H9 (cell line): ENCODE measurements around the gene TM2D1. TPM values are rescaled to one million over a fixed set of nuclear protein-coding genes. Genes with fewer than 3 reads are reported as not detected.

Experiments
- DNase-seq: peaks from one replicate; pipeline ENCODE4 v3.0.0-alpha.2; 2017
- H2AFZ ChIP-seq: one replicate; pipeline ENCODE4 v1.6.1; 2013; ENCODE audit warnings: mild to moderate bottlenecking, low read length, control low read depth, moderate library complexity
- H2AK5ac ChIP-seq: 2 replicates; pipeline ENCODE4 v1.6.1; 2013; ENCODE audit warnings: low read length, control low read depth, mixed read lengths; ENCODE audit not compliant: insufficient read length
- H2BK120ac ChIP-seq: one replicate; pipeline ENCODE4 v1.6.1; 2013; ENCODE audit warnings: low read depth, mild to moderate bottlenecking, low read length, control low read depth, inconsistent platforms; ENCODE audit not compliant: poor library complexity, severe bottlenecking
- H2BK12ac ChIP-seq: 2 replicates; pipeline ENCODE4 v1.6.1; 2013; ENCODE audit warnings: low read length, control low read depth, mixed read lengths, low read depth; ENCODE audit not compliant: insufficient read length
- H2BK15ac ChIP-seq: 2 replicates; pipeline ENCODE4 v1.6.1; 2013; ENCODE audit warnings: low read depth, low read length, control low read depth
- H2BK20ac ChIP-seq: one replicate; pipeline ENCODE4 v1.6.1; 2013; ENCODE audit warnings: low read depth, mild to moderate bottlenecking, low read length, control low read depth, inconsistent platforms; ENCODE audit not compliant: poor library complexity, severe bottlenecking
- H2BK5ac ChIP-seq: 2 replicates; pipeline ENCODE4 v1.6.1; 2013; ENCODE audit warnings: low read length, control low read depth, mixed read lengths; ENCODE audit not compliant: insufficient read length
- H3K14ac ChIP-seq: 2 replicates; pipeline ENCODE4 v1.6.1; 2013; ENCODE audit warnings: low read length, control low read depth; ENCODE audit not compliant: insufficient read depth
- H3K18ac ChIP-seq: 2 replicates; pipeline ENCODE4 v1.6.1; 2013; ENCODE audit warnings: low read depth, mild to moderate bottlenecking, mixed read lengths, low read length, control low read depth; ENCODE audit not compliant: insufficient read length
- H3K23ac ChIP-seq: 2 replicates; pipeline ENCODE4 v1.6.1; 2013; ENCODE audit warnings: low read length, control low read depth, mixed read lengths, low read depth; ENCODE audit not compliant: insufficient read length
- H3K23me2 ChIP-seq: 2 replicates; pipeline ENCODE4 v1.6.1; 2013; ENCODE audit warnings: low read depth, mild to moderate bottlenecking, mixed read lengths, low read length, control low read depth; ENCODE audit not compliant: insufficient read length, poor library complexity, severe bottlenecking
- H3K27ac ChIP-seq: 2 replicates; pipeline ENCODE4 v1.5.1; 2013; ENCODE audit warnings: low read length, control low read depth, mixed read lengths, low read depth; ENCODE audit not compliant: insufficient read length
- H3K27me3 ChIP-seq: 2 replicates; pipeline ENCODE4 v1.6.1; 2013; ENCODE audit warnings: low read length, control low read depth, inconsistent platforms; ENCODE audit not compliant: insufficient read depth
- H3K4ac ChIP-seq: 2 replicates; pipeline ENCODE4 v1.6.1; 2013; ENCODE audit warnings: low read depth, mild to moderate bottlenecking, control low read depth, inconsistent platforms, low read length, moderate library complexity
- H3K4me1 ChIP-seq: 2 replicates; pipeline ENCODE4 v1.6.1; 2013; ENCODE audit warnings: low read length, control low read depth, inconsistent platforms; ENCODE audit not compliant: insufficient read depth
- H3K4me2 ChIP-seq: 2 replicates; pipeline ENCODE4 v1.6.1; 2013; ENCODE audit warnings: low read length, control low read depth, mixed read lengths; ENCODE audit not compliant: insufficient read length, insufficient read depth
- H3K56ac ChIP-seq: 2 replicates; pipeline ENCODE4 v1.6.1; 2013; ENCODE audit warnings: low read depth, mild to moderate bottlenecking, mixed read lengths, low read length, control low read depth; ENCODE audit not compliant: insufficient read length
- H3K79me1 ChIP-seq: 2 replicates; pipeline ENCODE4 v1.6.1; 2013; ENCODE audit warnings: low read depth, mild to moderate bottlenecking, moderate library complexity, low read length, control low read depth, inconsistent platforms; ENCODE audit not compliant: insufficient read depth, poor library complexity, severe bottlenecking
- H3K79me2 ChIP-seq: 2 replicates; pipeline ENCODE4 v1.6.1; 2013; ENCODE audit warnings: low read length, control low read depth, inconsistent platforms; ENCODE audit not compliant: insufficient read depth
- H3K9ac ChIP-seq: 2 replicates; pipeline ENCODE4 v1.6.1; 2013; ENCODE audit warnings: low read length, control low read depth, mixed read lengths; ENCODE audit not compliant: insufficient read length; ENCODE audit errors: extremely low read depth
- H3K9me3 ChIP-seq: one replicate; pipeline ENCODE4 v1.6.1; 2013; ENCODE audit warnings: low read depth, low read length, inconsistent platforms; ENCODE audit not compliant: control insufficient read depth
- H3T11ph ChIP-seq: one replicate; pipeline ENCODE4 v1.6.1; 2013; ENCODE audit warnings: mild to moderate bottlenecking, low read length, control low read depth, inconsistent platforms
- H4K20me1 ChIP-seq: one replicate; pipeline ENCODE4 v1.6.1; 2013; ENCODE audit not compliant: control insufficient read depth, insufficient read length, insufficient read depth
- H4K5ac ChIP-seq: 2 replicates; pipeline ENCODE4 v1.6.1; 2013; ENCODE audit warnings: low read depth, mild to moderate bottlenecking, mixed read lengths, low read length, control low read depth; ENCODE audit not compliant: insufficient read length
- H4K8ac ChIP-seq: replicated peaks from 2 replicates; pipeline ENCODE4 v1.6.1; 2013; ENCODE audit warnings: low read length, control low read depth, mixed read lengths, low read depth; ENCODE audit not compliant: insufficient read length
- H4K91ac ChIP-seq: 2 replicates; pipeline ENCODE4 v1.6.1; 2013; ENCODE audit warnings: low read depth, mild to moderate bottlenecking, moderate library complexity, mixed read lengths, low read length, control low read depth; ENCODE audit not compliant: insufficient read length
- H3K27ac Mint-ChIP-seq, 3 experiments: 2 replicates in 2 of 3; 3 replicates in 1 of 3; pipeline ENCODE4 v1.8.0; 2020 to 2021; ENCODE audit warnings: mixed read lengths in 3 of 3, mild to moderate bottlenecking in 1 of 3, moderate library complexity in 1 of 3
- H3K27me3 Mint-ChIP-seq: 2 replicates; pipeline ENCODE4 v1.8.0; 2021; ENCODE audit warnings: low read depth, mild to moderate bottlenecking, moderate library complexity, mixed read lengths
- H3K36me3 Mint-ChIP-seq, 3 experiments: 2 replicates in 2 of 3; 3 replicates in 1 of 3; pipeline ENCODE4 v1.8.0; 2020 to 2021; ENCODE audit warnings: low read depth in 3 of 3, mixed read lengths in 3 of 3; ENCODE audit not compliant: insufficient read depth in 1 of 3
- H3K4me1 Mint-ChIP-seq, 2 experiments: 2 replicates each; pipeline ENCODE4 v1.8.0; 2020; ENCODE audit warnings: mixed read lengths in 2 of 2
- H3K4me3 Mint-ChIP-seq, 2 experiments: 2 replicates in 1 of 2; 3 replicates in 1 of 2; pipeline ENCODE4 v1.8.0; 2020 to 2021; ENCODE audit warnings: mild to moderate bottlenecking in 2 of 2, mixed read lengths in 2 of 2, moderate library complexity in 1 of 2
- H3K9me3 Mint-ChIP-seq, 2 experiments: 2 replicates in 1 of 2; 3 replicates in 1 of 2; pipeline ENCODE4 v1.8.0; 2020; ENCODE audit warnings: mild to moderate bottlenecking in 2 of 2, mixed read lengths in 2 of 2, moderate library complexity in 1 of 2
- WGBS: extraction: QIAGEN DNeasy Blood & Tissue Kit; methylation state at CpG from one replicate; pipeline ENCODE4 v1.1.7; 2013; ENCODE audit warnings: missing lambda C conversion rate, low lambda C conversion rate, mixed read lengths; ENCODE audit not compliant: insufficient read length; ENCODE audit errors: extremely low coverage; 5-methylcytosine and 5-hydroxymethylcytosine counted together
- total RNA-seq: library from RNA; stranded (reverse); gene quantifications from 2 replicates; pipeline ENCODE4 v1.2.1, GENCODE V29; 2021
- TF ChIP-seq, protein P1 (sequence below): fragments of 200-600 bp; sonication (generic); conservative IDR thresholded peaks from 3 replicates; pipeline ENCODE4 v1.8.0; 2021; ENCODE audit warnings: antibody characterized with exemption, mild to moderate bottlenecking

TM2D1 gene
- total RNA-seq, 1 experiment from 2014 or later, result 20.3 TPM

DNA sequence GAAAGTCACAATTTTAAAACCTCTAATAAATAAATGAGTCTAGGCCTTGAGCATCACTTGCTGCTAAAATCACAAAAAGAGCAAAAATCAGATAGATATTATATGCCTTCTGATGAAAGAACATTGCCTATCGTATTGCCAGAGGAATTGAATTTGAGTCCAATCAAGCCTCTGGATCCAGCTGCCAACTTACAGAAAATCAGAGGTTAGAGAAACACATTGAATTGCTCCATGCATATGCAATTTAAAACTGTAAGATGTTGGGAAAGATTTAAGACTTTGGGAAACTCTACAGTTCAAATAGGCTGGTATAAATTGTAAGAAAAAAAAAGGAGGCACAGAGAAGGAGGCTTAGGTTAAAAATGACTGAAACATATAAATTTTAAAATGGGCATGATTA is 93.5 kb downstream of the TM2D1 start:
- Histone ChIP-seq H2BK15ac (no peak overlapping the region), H3K18ac (no peak overlapping the region), H4K91ac (no peak overlapping the region), H4K8ac (no peak overlapping the region), H3K4ac (no peak overlapping the region), H3K79me2 (no peaks in the 10 kb centered on the region), H3K4me2 (no peak overlapping the region), H3K23ac (no peak overlapping the region), H4K5ac (no peak overlapping the region), H3K23me2 (no peaks in the 10 kb centered on the region), H2BK120ac (no peak overlapping the region), H2BK12ac (no peak overlapping the region), H3K4me1 (no peaks in the 10 kb centered on the region), H3K9me3 (no peaks in the 10 kb centered on the region), H3K79me1 (no peaks in the 10 kb centered on the region), H2AK5ac (no peak overlapping the region), H3K14ac (no peak overlapping the region), H2BK5ac (no peak overlapping the region), H3K56ac (no peak overlapping the region), H3K27me3 (no peaks in the 10 kb centered on the region), H2AFZ (no peak overlapping the region), H3K27ac (no peak overlapping the region), H2BK20ac (no peak overlapping the region), H3T11ph (no peak overlapping the region), H4K20me1 (no peaks in the 10 kb centered on the region), H3K9ac (no peak overlapping the region)
- no peak overlapping the region for H3K27ac Mint-ChIP-seq
- TF ChIP-seq, protein P1, sequence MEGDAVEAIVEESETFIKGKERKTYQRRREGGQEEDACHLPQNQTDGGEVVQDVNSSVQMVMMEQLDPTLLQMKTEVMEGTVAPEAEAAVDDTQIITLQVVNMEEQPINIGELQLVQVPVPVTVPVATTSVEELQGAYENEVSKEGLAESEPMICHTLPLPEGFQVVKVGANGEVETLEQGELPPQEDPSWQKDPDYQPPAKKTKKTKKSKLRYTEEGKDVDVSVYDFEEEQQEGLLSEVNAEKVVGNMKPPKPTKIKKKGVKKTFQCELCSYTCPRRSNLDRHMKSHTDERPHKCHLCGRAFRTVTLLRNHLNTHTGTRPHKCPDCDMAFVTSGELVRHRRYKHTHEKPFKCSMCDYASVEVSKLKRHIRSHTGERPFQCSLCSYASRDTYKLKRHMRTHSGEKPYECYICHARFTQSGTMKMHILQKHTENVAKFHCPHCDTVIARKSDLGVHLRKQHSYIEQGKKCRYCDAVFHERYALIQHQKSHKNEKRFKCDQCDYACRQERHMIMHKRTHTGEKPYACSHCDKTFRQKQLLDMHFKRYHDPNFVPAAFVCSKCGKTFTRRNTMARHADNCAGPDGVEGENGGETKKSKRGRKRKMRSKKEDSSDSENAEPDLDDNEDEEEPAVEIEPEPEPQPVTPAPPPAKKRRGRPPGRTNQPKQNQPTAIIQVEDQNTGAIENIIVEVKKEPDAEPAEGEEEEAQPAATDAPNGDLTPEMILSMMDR, result no peak
- no peak overlapping the region for H3K4me3 Mint-ChIP-seq
- no peaks in the 10 kb centered on the region for H3K27me3 Mint-ChIP-seq
- no peaks in the 10 kb centered on the region for H3K36me3 Mint-ChIP-seq
- peaks cover 0 to 2% of the 10 kb centered on the region in 2 experiments; a peak in 2 of 5 replicates for H3K9me3 Mint-ChIP-seq
- H3K4me1 Mint-ChIP-seq, result peaks cover 2% of the 10 kb centered on the region in 2 experiments
- no peak for DNase-seq
- WGBS, result no CpG with 5 or more reads among the region's 1 CpG

Other genes starting within 250 kb of the TM2D1 start
- gene PATJ, start 17.3 kb upstream of the TM2D1 start, total RNA-seq, result 43.7 and 47.3 TPM in 2 replicates